ENCODE data around the gene YTHDC2.
A peak's percentile ranks its signal among the peaks of the same experiment; 100 is the strongest.

YTHDC2 gene

GRCh38 chr5:113606298-113607134 is 93.0 kb downstream of the YTHDC2 start:
- peak; percentile 36 for DNase-seq

- DNase-seq = no peak
Measured at GRCh38 chr5:113607361-113607760, 93.9 kb downstream of the YTHDC2 start.

GRCh38 chr5:113608113-113608596 is 94.7 kb downstream of the YTHDC2 start:
- no peak for DNase-seq

GRCh38 chr5:113612060-113612496 is 98.6 kb downstream of the YTHDC2 start:
- DNase-seq = no peak

- no peak for DNase-seq
Measured at GRCh38 chr5:113614191-113614590, 100.7 kb downstream of the YTHDC2 start.

- no peak for DNase-seq
Measured at GRCh38 chr5:113615708-113616107, 102.2 kb downstream of the YTHDC2 start.

- DNase-seq = no peak
Measured at GRCh38 chr5:113617191-113617796, 103.8 kb downstream of the YTHDC2 start.

- DNase-seq = no peak
Measured at GRCh38 chr5:113632996-113633395, 119.5 kb downstream of the YTHDC2 start.

GRCh38 chr5:113634957-113635356 is 121.5 kb downstream of the YTHDC2 start:
- DNase-seq = no peak

GRCh38 chr5:113641715-113642114 is 128.2 kb downstream of the YTHDC2 start:
- no peak for DNase-seq
